ENCODE results near the gene MMD.

GRCh38 chr17:55416470-55417052 is 5.1 kb downstream of the MMD start:
- no peak for TF ChIP-seq CTCF (IDR thresholded peaks at IDR 0.05)
- no peak for TF ChIP-seq ZFX (IDR thresholded peaks at IDR 0.05; ENCODE audit: borderline replicate concordance)
